ENCODE data around the gene TAF12. TPM values are rescaled to one million over a fixed set of nuclear protein-coding genes. Genes with fewer than 3 reads are reported as not detected.

The TAF12 gene
- 24.4 and 39.8 TPM in 2 replicates for total RNA-seq

GRCh38 chr1:28642847-28643635, at the start of gene TAF12:
TSS of gene TAF12 (minus strand) at chr1:28643067. CDS start at chr1:28622081, 20,986 bp downstream.

GRCh38 chr1:28668191-28668955, 25.5 kb upstream of the TAF12 start, which contains the start of gene GMEB1:
TSS of gene GMEB1 (plus strand) at chr1:28668784. CDS start at chr1:28683613, 14,829 bp downstream.

GRCh38 chr1:28648474-28649198, 5.8 kb upstream of the TAF12 start, which contains the start of gene RNU11:
TSS of gene RNU11 (plus strand) at chr1:28648600.

GRCh38 chr1:28591708-28592320, 51.1 kb downstream of the TAF12 start, which contains the start of gene RAB42:
TSS of gene RAB42 (plus strand) at chr1:28592265. CDS start at chr1:28592512, 247 bp downstream.

Other genes with a start within 250 kb of the TAF12 start
- gene RCC1, start 137.0 kb downstream of the TAF12 start, total RNA-seq: 77.3 and 79.0 TPM in 2 replicates
- 27.2 and 31.2 TPM in 2 replicates for gene TRNAU1AP, start 90.0 kb downstream of the TAF12 start, total RNA-seq
- gene RAB42, start 50.8 kb downstream of the TAF12 start, total RNA-seq: 0.97 TPM in 1 of 2 replicates, not detected in the other
- not detected in 2 replicates for gene RNU11, start 5.5 kb upstream of the TAF12 start, total RNA-seq
- 7.5 and 11.1 TPM in 2 replicates for gene GMEB1, start 25.7 kb upstream of the TAF12 start, total RNA-seq
- 81.5 and 89.5 TPM in 2 replicates for gene YTHDF2, start 93.9 kb upstream of the TAF12 start, total RNA-seq
- gene OPRD1, start 169.1 kb upstream of the TAF12 start, total RNA-seq: not detected in 2 replicates